ENCODE results near the gene ATAD1.

Gene ATAD1

DNA sequence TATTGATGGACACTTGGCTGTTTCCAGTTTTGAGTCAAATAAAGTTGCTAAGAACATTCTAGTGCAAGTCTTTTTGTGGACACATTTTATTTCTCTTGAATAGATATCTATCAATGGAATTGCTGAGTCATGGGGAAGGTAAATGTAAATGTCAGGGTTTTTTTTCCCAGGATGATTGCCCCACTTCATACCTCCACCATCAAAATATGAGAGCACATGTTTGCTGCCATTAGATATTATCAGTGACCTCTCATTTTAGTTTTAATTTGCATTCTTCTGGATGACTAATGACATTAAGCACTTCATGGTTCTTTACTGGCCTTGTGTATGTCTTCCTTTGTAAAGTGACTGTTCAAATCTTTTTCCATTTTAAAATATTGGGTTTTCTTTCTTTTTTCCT, 112.7 kb downstream of the ATAD1 start:
- FAIRE-seq, result no peak

DNA sequence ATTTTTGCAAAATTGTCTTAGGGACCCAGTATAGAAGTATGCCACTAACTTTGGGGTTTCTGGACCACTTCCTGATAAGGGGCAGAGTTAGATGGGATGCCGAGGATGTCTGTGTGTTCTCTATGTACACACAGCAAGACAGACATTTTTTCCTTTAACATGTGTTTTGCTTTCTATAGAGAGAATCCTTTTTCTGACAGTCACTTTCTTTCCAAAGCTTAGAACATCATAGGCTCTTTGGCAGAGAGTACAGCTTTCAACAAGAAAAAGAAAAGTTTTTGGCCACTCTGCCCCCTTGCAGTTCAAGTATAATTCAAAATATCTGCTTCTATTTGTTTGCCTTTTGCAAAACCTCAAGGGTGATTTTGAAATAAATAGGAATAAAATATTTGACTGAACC, 114.3 kb downstream of the ATAD1 start:
- FAIRE-seq, result no peak

DNA sequence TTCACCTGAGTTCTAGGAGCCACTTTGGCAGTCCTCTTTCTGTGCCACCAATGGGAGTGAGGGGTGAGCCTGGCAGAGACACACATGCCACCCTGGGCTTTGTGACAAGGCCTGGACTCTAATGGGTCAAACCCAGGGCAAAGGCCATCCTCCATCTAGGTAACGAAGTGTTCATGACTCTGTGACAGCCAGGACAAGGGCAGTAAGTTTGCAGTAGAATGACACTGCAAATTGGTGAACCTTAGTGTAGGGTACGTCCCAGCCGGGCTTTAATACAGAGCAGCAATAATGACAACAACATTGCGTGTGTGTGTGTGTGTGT, 115.1 kb downstream of the ATAD1 start:
- FAIRE-seq, result no peak

DNA sequence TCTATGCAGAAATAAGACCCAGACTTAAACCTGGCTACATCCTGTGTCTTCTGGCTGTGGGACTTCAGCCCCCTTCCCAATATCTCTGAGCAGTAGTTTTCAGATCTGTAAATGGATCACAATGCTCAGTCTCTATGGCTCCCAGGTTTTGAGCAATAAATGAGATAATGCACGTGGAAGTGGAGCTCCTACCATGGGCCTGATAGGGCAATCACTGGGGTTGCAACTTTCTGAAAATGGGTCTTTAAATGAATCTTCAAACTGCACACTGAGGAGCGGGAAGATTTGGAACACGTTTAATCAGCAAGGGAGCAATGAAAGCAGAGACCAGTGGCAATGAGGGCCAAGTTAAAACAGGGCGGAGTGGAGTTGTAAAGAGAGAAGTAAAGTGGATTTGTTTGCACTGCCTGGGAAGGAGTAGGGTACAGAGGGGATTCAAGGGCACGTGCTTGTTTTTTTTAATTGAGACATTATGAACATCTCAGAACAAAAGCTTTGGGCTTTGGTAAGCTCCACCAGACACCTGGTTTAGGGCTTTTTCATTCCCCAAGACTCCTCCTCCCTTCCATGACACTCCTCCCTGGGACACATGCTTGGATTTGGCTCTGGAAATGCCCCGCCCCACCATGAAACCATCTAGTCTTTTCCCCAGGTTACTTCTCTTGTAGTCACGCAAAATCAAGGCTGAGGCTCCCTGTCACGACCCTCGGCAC, 115.6 kb downstream of the ATAD1 start:
- FAIRE-seq, result no peak

Data from islet of Langerhans (tissue), 1 donor.